Testis (tissue), 3 donors: ENCODE results near the gene NUTM2E. TPM values are rescaled to one million over a fixed set of nuclear protein-coding genes. Genes with fewer than 3 reads are reported as not detected.
"Not testable (repeated sequence)": the region's sequence is repeated elsewhere in the genome, so short reads cannot be mapped to it uniquely, and the experiment has no call there.

ENCODE experiments used
- DNase-seq: peaks from one replicate; pipeline ENCODE4 v3.0.0-alpha.2; 2019
- H3K27ac ChIP-seq, 2 donors: fragments of 200-600 bp; sonication (generic); one replicate each; pipeline ENCODE4 v1.5.1; 2019
- H3K27me3 ChIP-seq: fragments of 200-600 bp; sonication (generic); one replicate; pipeline ENCODE4 v1.5.1; 2019
- H3K36me3 ChIP-seq: fragments of 200-600 bp; sonication (generic); one replicate; pipeline ENCODE4 v1.5.1; 2017; ENCODE audit warnings: low read depth; ENCODE audit errors: missing control alignments
- H3K4me1 ChIP-seq: fragments of 200-600 bp; sonication (generic); one replicate; pipeline ENCODE4 v1.5.1; 2019
- H3K4me3 ChIP-seq, 2 donors: fragments of 200-600 bp; sonication (generic); one replicate each; pipeline ENCODE4 v1.5.1; 2017 to 2019
- H3K9me3 ChIP-seq: fragments of 200-600 bp; sonication (generic); one replicate; pipeline ENCODE4 v1.5.1; 2017
- WGBS, 2 donors: methylation state at CpG; one replicate each; pipeline ENCODE4 v1.1.5; 2018; 5-methylcytosine and 5-hydroxymethylcytosine counted together
- intact Hi-C: fragments of 100-400 bp; cut with DNase I; formaldehyde crosslinking; loops from one replicate; pipeline ENCODE4 v1.15.1; 2023; ENCODE audit warnings: low total_unique reads
- polyA plus RNA-seq: library from polyadenylated mRNA; stranded (reverse); fragments of 350-450 nt; fragmentation: Illumina TruSeq; extraction: RNeasy Lipid Tissue Mini Kit (QIAGEN cat#74804); gene quantifications from one replicate; pipeline ENCODE4 v1.2.3, GENCODE V29; 2014; ENCODE audit warnings: low read depth, low replicate concordance; ENCODE audit not compliant: insufficient read depth
- total RNA-seq, 2 donors: library from RNA; depleted of rRNA; stranded (reverse); fragments of >200 nt; gene quantifications; one replicate each; pipeline ENCODE4 v1.2.3, GENCODE V29; 2016

NUTM2E gene
- total and polyA plus RNA-seq, 3 donors from 2014 or later = 0.12 to 0.38 (median 0.16) TPM

- WGBS, 2 donors = 71 to 98% methylated on average over 1 to 3 of the region's 9 CpGs
- H3K36me3 ChIP-seq, DNase-seq, intact Hi-C loops, H3K27ac ChIP-seq, H3K4me3 ChIP-seq, H3K4me1 ChIP-seq, H3K9me3 ChIP-seq, H3K27me3 ChIP-seq: not testable (repeated sequence)
Observed at GRCh38 chr10:79866903-79867551, 40.5 kb downstream of the NUTM2E start.

- H3K36me3 ChIP-seq, H3K27me3 ChIP-seq, DNase-seq, H3K4me1 ChIP-seq, H3K27ac ChIP-seq, intact Hi-C loops, H3K9me3 ChIP-seq, H3K4me3 ChIP-seq: not testable (repeated sequence)
- WGBS, 2 donors = 33% methylated on average over 1 of the region's 7 CpGs; no CpG with 5 or more reads in 1 of the 2 donors
Observed at GRCh38 chr10:79868023-79868422, 41.5 kb downstream of the NUTM2E start.

GRCh38 chr10:79869439-79870097 is 43.0 kb downstream of the NUTM2E start:
- WGBS, 2 donors = 53 to 72% methylated on average over 4 to 5 of the region's 5 CpGs
- H3K4me3 ChIP-seq, intact Hi-C loops, H3K27me3 ChIP-seq, H3K9me3 ChIP-seq, H3K27ac ChIP-seq, H3K4me1 ChIP-seq, H3K36me3 ChIP-seq: not testable (repeated sequence)
- DNase-seq = peak; percentile 37

GRCh38 chr10:79871729-79872128 is 45.2 kb downstream of the NUTM2E start:
- intact Hi-C loops, H3K27ac ChIP-seq, H3K36me3 ChIP-seq, H3K4me3 ChIP-seq, H3K27me3 ChIP-seq, H3K9me3 ChIP-seq, H3K4me1 ChIP-seq, DNase-seq: not testable (repeated sequence)
- WGBS, 2 donors = 89 to 94% methylated on average over 4 of the region's 4 CpGs

Other genes starting within 250 kb of the NUTM2E start
- gene SFTPA1, start 215.8 kb upstream of the NUTM2E start, total RNA-seq = not detected
- gene SFTPA1, start 215.8 kb upstream of the NUTM2E start, polyA plus RNA-seq = not detected
- 10 to 100 TPM in 1 of 2 donors, 1 to 10 TPM in 1; 4.8 to 11.0 TPM for gene NUTM2B, start 123.5 kb upstream of the NUTM2E start, total RNA-seq
- 5.6 TPM for gene NUTM2B, start 123.5 kb upstream of the NUTM2E start, polyA plus RNA-seq
- 1 to 10 TPM in 1 of 2 donors, under 1 TPM in 1; 0.94 to 1.5 TPM for gene SFTPD, start 122.4 kb downstream of the NUTM2E start, total RNA-seq
- gene SFTPD, start 122.4 kb downstream of the NUTM2E start, polyA plus RNA-seq = 0.92 TPM